ENCODE results near the gene RPTOR.

Gene RPTOR

GRCh38 chr17:80864751-80865150, 320.1 kb downstream of the RPTOR start:
- no peak overlapping the region for H3K4me3 ChIP-seq (ENCODE audit: control insufficient read depth, low read depth, low read length)
- TF ChIP-seq CTCF (IDR thresholded peaks at IDR 0.05; ENCODE audit: control insufficient read depth, insufficient read depth, low read depth, low read length, missing control alignments) = no peak
- DNase-seq (ENCODE audit: low read depth) = no peak

GRCh38 chr17:80866050-80866793, 321.6 kb downstream of the RPTOR start:
- DNase-seq (ENCODE audit: low read depth) = no peak
- peak; percentile 81 for TF ChIP-seq CTCF (IDR thresholded peaks at IDR 0.05; ENCODE audit: control insufficient read depth, insufficient read depth, low read depth, low read length, missing control alignments)
- no peak overlapping the region for H3K4me3 ChIP-seq (ENCODE audit: control insufficient read depth, low read depth, low read length)

GRCh38 chr17:80868022-80868609, 323.5 kb downstream of the RPTOR start:
- DNase-seq (ENCODE audit: low read depth) = no peak
- no peak for TF ChIP-seq CTCF (IDR thresholded peaks at IDR 0.05; ENCODE audit: control insufficient read depth, insufficient read depth, low read depth, low read length, missing control alignments)
- no peak overlapping the region for H3K4me3 ChIP-seq (ENCODE audit: control insufficient read depth, low read depth, low read length)

GRCh38 chr17:80869481-80870145, 325.0 kb downstream of the RPTOR start:
- H3K4me3 ChIP-seq (ENCODE audit: control insufficient read depth, low read depth, low read length) = no peak overlapping the region
- TF ChIP-seq CTCF (IDR thresholded peaks at IDR 0.05; ENCODE audit: control insufficient read depth, insufficient read depth, low read depth, low read length, missing control alignments) = no peak
- DNase-seq (ENCODE audit: low read depth) = no peak

GRCh38 chr17:80870401-80870800, 325.8 kb downstream of the RPTOR start:
- no peak for TF ChIP-seq CTCF (IDR thresholded peaks at IDR 0.05; ENCODE audit: control insufficient read depth, insufficient read depth, low read depth, low read length, missing control alignments)
- no peak overlapping the region for H3K4me3 ChIP-seq (ENCODE audit: control insufficient read depth, low read depth, low read length)
- no peak for DNase-seq (ENCODE audit: low read depth)

GRCh38 chr17:80871341-80871740, 326.7 kb downstream of the RPTOR start:
- no peak for DNase-seq (ENCODE audit: low read depth)
- H3K4me3 ChIP-seq (ENCODE audit: control insufficient read depth, low read depth, low read length) = no peak overlapping the region
- TF ChIP-seq CTCF (IDR thresholded peaks at IDR 0.05; ENCODE audit: control insufficient read depth, insufficient read depth, low read depth, low read length, missing control alignments) = no peak
